GM21717 (cell line): ENCODE data around the gene BCAP31.

Source experiments
- ATAC-seq: cut with Tn5 transposase; IDR thresholded peaks from one replicate; pipeline ENCODE4 v1.9.1; 2021; ENCODE audit warnings: mild to moderate bottlenecking, moderate library complexity; ENCODE audit not compliant: unreplicated experiment

Gene BCAP31

DNA sequence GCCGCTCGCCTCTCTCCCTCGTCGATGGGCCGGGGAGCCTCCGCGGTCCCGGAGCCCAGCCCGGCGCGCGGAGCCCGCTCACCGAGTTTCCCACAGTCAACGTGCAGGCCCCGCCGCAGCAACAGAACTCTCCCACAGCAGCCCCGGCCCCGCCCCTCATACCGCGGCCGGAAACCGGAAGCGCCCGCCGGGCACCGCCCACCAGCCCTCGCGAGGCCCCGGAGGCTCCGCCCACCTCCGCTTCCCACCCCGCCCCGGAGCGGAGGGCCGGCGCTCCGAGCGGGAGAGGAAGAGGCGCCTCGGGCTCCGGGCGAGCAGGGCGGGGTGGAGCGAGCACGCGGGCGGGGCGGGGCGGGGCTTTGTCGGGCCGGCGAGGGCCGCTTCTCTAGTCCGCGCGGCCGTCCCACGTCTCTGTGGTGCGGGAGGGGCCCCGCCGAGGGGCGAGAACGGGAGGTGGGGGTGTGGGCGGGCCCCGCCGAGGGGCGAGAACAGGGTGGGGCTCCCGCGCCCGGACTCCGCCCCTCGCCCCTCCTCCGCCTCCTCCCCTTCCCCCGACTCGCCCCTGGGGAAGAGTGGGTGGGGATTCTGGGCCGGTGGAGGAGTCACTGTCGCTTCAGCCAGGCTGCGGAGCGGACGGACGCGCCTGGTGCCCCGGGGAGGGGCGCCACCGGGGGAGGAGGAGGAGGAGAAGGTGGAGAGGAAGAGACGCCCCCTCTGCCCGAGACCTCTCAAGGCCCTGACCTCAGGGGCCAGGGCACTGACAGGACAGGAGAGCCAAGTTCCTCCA lies at the start of gene BCAP31, which contains the start of gene ABCD1:
BCAP31 (minus strand) TSS at position 136 of the 787 bp plus-strand sequence. CDS start 1,143 bp downstream, outside the sequence.
ABCD1 (plus strand) TSS at position 605 of the 787 bp plus-strand sequence. CDS start 411 bp downstream, outside the sequence.
- ATAC-seq: peak; percentile 48

GRCh38 chrX:153773218-153773611 lies 49.0 kb upstream of the BCAP31 start:
- ATAC-seq: no peak

- no peak for ATAC-seq
Measured at GRCh38 chrX:153772316-153773217, 48.4 kb upstream of the BCAP31 start.

- no peak for ATAC-seq
Measured at GRCh38 chrX:153771415-153772315, 47.5 kb upstream of the BCAP31 start.

- ATAC-seq: no peak
Measured at GRCh38 chrX:153770601-153771414, 46.6 kb upstream of the BCAP31 start.

DNA sequence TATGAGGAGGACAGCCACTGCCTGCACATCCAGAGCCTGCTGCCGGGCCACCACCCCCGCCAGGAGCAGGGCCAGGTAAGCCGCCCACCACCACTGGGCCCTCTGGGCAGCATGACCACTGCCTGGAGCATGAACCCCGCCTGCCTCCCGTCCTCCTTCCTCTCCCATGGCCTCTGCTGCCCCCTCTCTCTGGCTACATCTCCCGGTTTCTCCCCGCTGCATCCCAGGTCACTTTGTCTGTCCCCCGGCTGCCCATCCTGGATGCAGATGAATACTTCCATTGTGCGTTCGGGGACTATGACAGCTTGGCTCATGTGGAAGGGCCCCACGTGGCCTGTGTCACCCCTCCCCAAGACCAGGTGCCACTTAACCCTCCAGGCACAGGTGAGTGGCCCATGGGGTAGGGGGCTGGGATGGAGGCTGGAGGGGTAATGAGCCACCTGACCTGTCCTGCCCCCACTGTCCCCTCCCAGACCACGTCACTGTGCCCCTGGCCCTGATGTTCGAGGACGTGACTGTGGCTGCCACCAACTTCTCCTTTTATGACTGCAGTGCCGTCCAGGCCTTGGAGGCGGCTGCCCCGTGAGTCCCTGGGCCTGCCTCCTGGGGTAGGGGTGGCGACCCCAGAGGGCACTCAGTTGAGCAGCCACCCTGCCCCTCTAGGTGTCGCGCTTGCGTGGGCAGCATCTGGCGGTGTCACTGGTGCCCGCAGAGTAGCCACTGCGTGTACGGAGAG lies 45.8 kb upstream of the BCAP31 start:
- no peak for ATAC-seq

DNA sequence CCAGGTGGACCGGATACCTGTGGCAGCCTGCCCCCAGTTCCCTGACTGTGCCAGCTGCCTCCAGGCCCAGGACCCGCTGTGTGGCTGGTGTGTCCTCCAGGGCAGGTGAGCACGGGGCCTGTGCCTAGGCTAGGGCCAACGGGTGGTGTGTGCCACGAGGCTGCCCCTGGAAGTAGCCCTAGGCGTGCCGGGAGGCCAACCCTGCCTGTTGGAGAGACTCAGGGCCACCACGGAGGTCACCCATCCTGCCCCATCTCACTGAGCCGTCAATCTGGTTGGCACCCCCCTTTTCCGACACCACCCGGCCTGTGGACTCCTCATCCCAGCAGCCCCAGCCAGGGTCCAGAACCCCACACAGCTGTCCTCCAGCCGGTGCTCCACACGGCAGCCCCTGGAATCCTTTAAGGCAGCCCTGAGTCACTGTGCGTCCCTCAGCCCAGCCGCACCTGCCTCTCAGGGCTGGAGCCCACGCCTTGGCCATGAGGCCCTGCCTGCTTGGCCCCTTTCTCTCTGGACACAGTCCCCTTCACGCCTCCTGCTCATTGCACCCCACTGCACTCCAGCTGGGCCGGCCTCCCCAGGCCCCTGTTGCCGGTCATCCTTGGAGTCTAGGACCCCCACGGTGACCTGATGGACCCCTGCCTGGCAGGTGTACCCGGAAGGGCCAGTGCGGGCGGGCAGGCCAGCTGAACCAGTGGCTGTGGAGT lies 45.1 kb upstream of the BCAP31 start:
- ATAC-seq: no peak

DNA sequence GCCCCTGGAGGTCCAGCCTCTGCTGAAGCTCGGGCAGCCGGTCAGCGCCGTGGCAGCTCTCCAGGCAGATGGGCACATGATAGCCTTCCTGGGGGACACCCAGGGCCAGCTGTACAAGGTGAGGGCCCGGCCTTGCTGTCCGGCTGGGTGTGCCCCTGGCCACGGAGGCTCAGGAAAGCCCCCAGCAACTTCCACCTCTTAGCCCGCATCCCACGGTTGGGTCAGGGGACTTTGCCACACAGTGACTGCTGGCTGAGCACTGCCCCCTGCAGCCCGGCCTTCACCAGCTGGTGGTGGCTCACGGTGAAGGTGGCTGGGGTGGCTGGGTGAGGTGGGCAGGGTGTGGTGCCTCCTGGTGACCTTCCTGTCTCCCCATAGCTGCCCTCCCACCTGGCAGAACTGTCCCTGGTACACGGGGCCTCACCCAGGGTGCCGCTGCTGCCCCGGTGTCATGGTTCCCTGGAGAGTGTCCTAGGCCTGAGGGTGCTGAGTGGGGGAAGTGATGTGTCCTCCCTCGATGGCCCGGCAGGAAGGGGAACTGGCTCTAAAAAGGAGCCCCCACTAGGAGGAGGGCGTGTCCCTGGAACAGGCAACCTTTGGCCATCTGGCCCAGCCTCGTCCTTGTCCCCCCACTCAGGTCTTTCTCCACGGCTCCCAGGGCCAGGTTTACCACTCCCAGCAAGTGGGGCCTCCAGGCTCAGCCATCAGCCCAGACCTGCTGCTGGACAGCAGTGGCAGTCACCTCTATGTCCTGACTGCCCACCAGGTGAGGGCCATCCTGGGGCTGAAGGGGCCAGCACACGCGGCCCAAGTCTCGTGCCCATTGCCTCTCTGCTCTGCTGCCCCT lies 44.3 kb upstream of the BCAP31 start:
- ATAC-seq: no peak

- ATAC-seq: no peak
Measured at GRCh38 chrX:153767674-153768055, 43.5 kb upstream of the BCAP31 start.

DNA sequence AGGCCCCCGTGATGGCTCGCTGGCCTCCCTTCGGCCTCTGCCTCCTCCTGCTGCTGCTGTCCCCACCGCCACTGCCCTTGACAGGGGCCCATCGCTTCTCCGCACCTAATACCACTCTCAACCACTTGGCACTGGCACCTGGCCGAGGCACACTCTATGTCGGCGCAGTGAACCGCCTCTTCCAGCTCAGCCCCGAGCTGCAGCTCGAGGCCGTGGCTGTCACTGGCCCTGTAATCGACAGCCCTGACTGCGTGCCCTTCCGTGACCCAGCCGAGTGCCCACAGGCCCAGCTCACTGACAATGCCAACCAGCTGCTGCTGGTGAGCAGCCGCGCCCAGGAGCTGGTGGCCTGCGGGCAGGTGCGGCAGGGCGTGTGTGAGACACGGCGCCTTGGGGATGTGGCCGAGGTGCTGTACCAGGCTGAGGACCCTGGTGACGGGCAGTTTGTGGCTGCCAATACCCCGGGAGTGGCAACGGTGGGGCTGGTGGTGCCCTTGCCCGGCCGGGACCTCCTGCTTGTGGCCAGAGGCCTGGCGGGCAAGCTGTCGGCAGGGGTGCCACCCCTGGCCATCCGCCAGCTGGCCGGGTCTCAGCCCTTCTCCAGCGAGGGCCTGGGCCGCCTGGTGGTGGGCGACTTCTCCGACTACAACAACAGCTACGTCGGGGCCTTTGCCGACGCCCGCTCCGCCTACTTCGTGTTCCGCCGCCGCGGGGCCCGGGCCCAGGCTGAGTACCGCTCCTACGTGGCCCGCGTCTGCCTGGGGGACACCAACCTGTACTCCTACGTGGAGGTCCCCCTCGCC lies 42.9 kb upstream of the BCAP31 start:
- no peak for ATAC-seq

- ATAC-seq: no peak
Measured at GRCh38 chrX:153766098-153766817, 42.1 kb upstream of the BCAP31 start.

- no peak for ATAC-seq
Measured at GRCh38 chrX:153765138-153766079, 41.2 kb upstream of the BCAP31 start.

DNA sequence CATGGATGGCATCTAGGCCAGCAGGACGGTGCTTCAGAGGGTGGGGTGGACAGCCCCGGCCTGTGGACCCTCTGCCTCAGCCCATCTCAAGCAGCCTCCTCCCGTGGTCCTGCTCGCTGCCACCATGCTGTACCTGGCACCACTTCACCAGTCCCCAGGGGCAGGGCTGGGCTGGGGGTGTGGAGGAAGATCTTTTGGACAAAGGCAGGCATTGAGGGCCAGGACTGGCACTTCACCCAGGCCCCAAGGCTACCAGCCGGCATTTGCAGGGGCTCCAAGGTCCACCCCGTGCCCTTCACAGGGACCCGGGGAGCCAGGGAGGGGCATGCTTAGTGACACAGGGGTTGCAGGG lies 40.6 kb upstream of the BCAP31 start:
- ATAC-seq: no peak

DNA sequence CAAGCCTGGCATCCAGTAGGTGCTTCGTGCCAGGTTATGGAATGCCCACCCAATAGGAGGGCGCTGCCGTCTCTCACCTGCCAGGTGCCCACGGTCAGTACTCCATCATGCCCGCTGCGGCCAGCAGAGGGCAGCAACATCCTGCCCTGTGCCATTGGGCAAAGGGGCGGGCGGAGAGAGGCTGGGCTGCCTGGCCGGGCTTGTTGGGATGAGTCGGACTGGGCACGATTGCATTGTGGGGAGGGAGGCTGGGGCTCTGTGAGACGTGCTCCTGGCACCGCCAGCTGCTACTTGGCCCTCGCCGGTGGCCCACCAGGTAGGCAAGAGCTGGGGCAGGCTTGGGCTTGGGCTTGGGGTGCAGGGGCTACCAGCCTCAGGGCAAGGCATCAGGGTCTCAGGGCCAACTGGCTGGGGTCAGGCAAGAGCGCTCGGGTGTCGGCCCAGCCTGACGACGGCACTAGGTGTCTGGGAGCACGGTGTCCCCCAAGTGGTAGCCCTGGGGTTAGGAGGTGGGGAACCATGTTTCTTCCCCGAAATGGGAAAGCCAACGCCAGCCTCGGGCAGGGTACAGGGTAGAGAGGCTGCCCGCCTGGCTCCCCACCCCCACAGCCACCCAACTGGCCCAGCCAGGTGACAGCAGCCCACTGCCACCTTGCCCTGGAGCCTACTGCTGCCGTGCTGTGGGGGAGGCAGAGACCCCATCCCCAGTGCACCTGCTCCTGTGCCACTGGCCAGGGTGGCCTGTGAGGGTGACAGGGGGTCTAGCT lies 40.0 kb upstream of the BCAP31 start, which contains the start of gene PLXNB3:
PLXNB3 (plus strand) TSS at position 261 of the 767 bp plus-strand sequence. CDS start 1,287 bp downstream, outside the sequence.
- ATAC-seq: peak; percentile 55
